Measurements from ENCODE around the gene COBLL1. TPM values are rescaled to one million over a fixed set of nuclear protein-coding genes. Genes with fewer than 3 reads are reported as not detected.

Gene COBLL1
- total RNA-seq, 1 experiment from 2014 or later, result 5.9 TPM

GRCh38 chr2:164664070-164664469 is 177.6 kb downstream of the COBLL1 start:
- Histone ChIP-seq H3K23me2 (ENCODE audit: insufficient read length, low read depth, low read length, poor library complexity, severe bottlenecking) (no peaks in the 10 kb centered on the region), H2BK5ac (ENCODE audit: insufficient read length, low read length) (no peak overlapping the region), H2BK120ac (ENCODE audit: low read depth, low read length, poor library complexity, severe bottlenecking) (no peak overlapping the region), H4K5ac (ENCODE audit: insufficient read length, low read depth, low read length) (no peak overlapping the region), H3K4me2 (ENCODE audit: insufficient read depth, insufficient read length, low read length) (no peak overlapping the region), H4K91ac (ENCODE audit: insufficient read length, low read depth, low read length) (no peak overlapping the region), H3K18ac (ENCODE audit: insufficient read length, low read depth, low read length) (no peak overlapping the region), H3K56ac (ENCODE audit: insufficient read length, low read depth, low read length) (no peak overlapping the region), H2AK5ac (ENCODE audit: insufficient read length, low read length) (no peak overlapping the region), H2BK15ac (ENCODE audit: low read depth, low read length) (no peak overlapping the region), H3K27ac (ENCODE audit: insufficient read length, low read depth, low read length) (no peak overlapping the region), H2AFZ (ENCODE audit: low read length) (no peak overlapping the region), H3K4ac (ENCODE audit: low read depth, low read length) (no peak overlapping the region), H3K23ac (ENCODE audit: insufficient read length, low read depth, low read length) (no peak overlapping the region), H3K79me2 (ENCODE audit: insufficient read depth, low read length) (no peaks in the 10 kb centered on the region), H2BK20ac (ENCODE audit: low read depth, low read length, poor library complexity, severe bottlenecking) (no peak overlapping the region), H4K8ac (replicated peaks; ENCODE audit: insufficient read length, low read depth, low read length) (no peak overlapping the region), H3K79me1 (ENCODE audit: insufficient read depth, low read depth, low read length, poor library complexity, severe bottlenecking) (no peaks in the 10 kb centered on the region), H4K20me1 (ENCODE audit: control insufficient read depth, insufficient read depth, insufficient read length) (no peaks in the 10 kb centered on the region), H3K14ac (ENCODE audit: insufficient read depth, low read length) (no peak overlapping the region), H3K27me3 (ENCODE audit: insufficient read depth, low read length) (no peaks in the 10 kb centered on the region), H3T11ph (ENCODE audit: low read length) (no peak overlapping the region), H3K9ac (ENCODE audit: extremely low read depth, insufficient read length, low read length) (no peak overlapping the region), H3K9me3 (ENCODE audit: control insufficient read depth, low read depth, low read length) (no peaks in the 10 kb centered on the region), H2BK12ac (ENCODE audit: insufficient read length, low read depth, low read length) (no peak overlapping the region), H3K4me1 (ENCODE audit: insufficient read depth, low read length) (no peaks in the 10 kb centered on the region)
- H3K36me3 Mint-ChIP-seq (ENCODE audit: insufficient read depth in 1 of 3, low read depth in 3 of 3), result no peaks in the 10 kb centered on the region
- H3K9me3 Mint-ChIP-seq, result no peaks in the 10 kb centered on the region
- H3K27ac Mint-ChIP-seq, result no peak overlapping the region
- H3K4me1 Mint-ChIP-seq, result peaks cover 4 to 5% of the 10 kb centered on the region in 2 experiments; a peak in 3 of 4 replicates
- no peak for TF ChIP-seq CTCF (conservative IDR thresholded peaks at IDR 0.05)
- no peak overlapping the region for H3K4me3 Mint-ChIP-seq
- no peaks in the 10 kb centered on the region for H3K27me3 Mint-ChIP-seq (ENCODE audit: low read depth)
- no peak for DNase-seq
